HEK293 (cell line): Measurements from ENCODE around the gene SPIRE1.

Source experiments
- ATF2 ChIP-seq: fragments of 450-650 bp; formaldehyde crosslinking; IDR thresholded peaks from 2 replicates; pipeline ENCODE4 v1.5.1; 2016; ENCODE audit warnings: missing biosample characterization, missing genetic modification characterization, low read depth
- BCL11B ChIP-seq: fragments of 450-650 bp; formaldehyde crosslinking; IDR thresholded peaks from 2 replicates; pipeline ENCODE4 v1.5.1; 2016; ENCODE audit warnings: low read depth, missing biosample characterization, missing genetic modification characterization
- CTCF ChIP-seq: fragments of 450-650 bp; formaldehyde crosslinking; IDR thresholded peaks from 2 replicates; pipeline ENCODE4 v1.5.1; 2016; ENCODE audit warnings: missing biosample characterization, missing genetic modification characterization
- KLF7 ChIP-seq: fragments of 450-650 bp; formaldehyde crosslinking; IDR thresholded peaks from 2 replicates; pipeline ENCODE4 v1.5.1; 2016; ENCODE audit warnings: missing biosample characterization, missing genetic modification characterization, borderline replicate concordance
- YY1 ChIP-seq: fragments of 450-650 bp; formaldehyde crosslinking; IDR thresholded peaks from 2 replicates; pipeline ENCODE4 v1.5.1; 2018; ENCODE audit warnings: missing biosample characterization, missing genetic modification characterization
- ZBTB20 ChIP-seq: fragments of 450-650 bp; formaldehyde crosslinking; IDR thresholded peaks from 2 replicates; pipeline ENCODE4 v1.5.1; 2016; ENCODE audit warnings: missing biosample characterization, missing genetic modification characterization
- ZBTB21 ChIP-seq: fragments of 450-650 bp; formaldehyde crosslinking; IDR thresholded peaks from 2 replicates; pipeline ENCODE4 v1.5.1; 2017; ENCODE audit warnings: missing biosample characterization, missing genetic modification characterization
- ZNF114 ChIP-seq: fragments of 450-650 bp; formaldehyde crosslinking; IDR thresholded peaks from 2 replicates; pipeline ENCODE4 v1.5.0; 2017; ENCODE audit warnings: missing biosample characterization, missing genetic modification characterization
- ZNF239 ChIP-seq: fragments of 450-650 bp; formaldehyde crosslinking; IDR thresholded peaks from 2 replicates; pipeline ENCODE4 v1.5.1; 2016; ENCODE audit warnings: missing biosample characterization, missing genetic modification characterization
- ZNF248 ChIP-seq: fragments of 450-650 bp; formaldehyde crosslinking; IDR thresholded peaks from 2 replicates; pipeline ENCODE4 v1.5.1; 2017; ENCODE audit warnings: missing biosample characterization, missing genetic modification characterization
- ZNF394 ChIP-seq: fragments of 450-650 bp; formaldehyde crosslinking; IDR thresholded peaks from 2 replicates; pipeline ENCODE4 v1.5.1; 2016; ENCODE audit warnings: missing biosample characterization, missing genetic modification characterization, mild to moderate bottlenecking, moderate library complexity, borderline replicate concordance
- ZNF658 ChIP-seq: fragments of 450-650 bp; formaldehyde crosslinking; IDR thresholded peaks from 2 replicates; pipeline ENCODE4; 2016; ENCODE audit warnings: missing biosample characterization, missing genetic modification characterization
- ZSCAN18 ChIP-seq: fragments of 450-650 bp; formaldehyde crosslinking; IDR thresholded peaks from 2 replicates; pipeline ENCODE4 v1.5.1; 2016; ENCODE audit warnings: missing biosample characterization, missing genetic modification characterization
- ZSCAN30 ChIP-seq: fragments of 450-650 bp; IDR thresholded peaks from 2 replicates; pipeline ENCODE4 v1.5.1; 2018; ENCODE audit warnings: missing biosample characterization, mild to moderate bottlenecking, missing genetic modification characterization, moderate library complexity

GRCh38 chr18:12474876-12475275 lies 183.0 kb downstream of the SPIRE1 start:
- TF ChIP-seq CTCF = no peak
- no peak for TF ChIP-seq YY1 (tag by site-specific recombination)
- TF ChIP-seq ATF2 (tag by site-specific recombination) = no peak
- no peak for TF ChIP-seq KLF7
- no peak for TF ChIP-seq ZSCAN30 (tag by site-specific recombination)
- no peak for TF ChIP-seq ZNF114 (tag by site-specific recombination)
- no peak for TF ChIP-seq ZBTB21 (tag by site-specific recombination)
- no peak for TF ChIP-seq ZNF658 (tag by site-specific recombination)
- no peak for TF ChIP-seq BCL11B (tag by site-specific recombination)
- no peak for TF ChIP-seq ZBTB20
- no peak for TF ChIP-seq ZSCAN18
- no peak for TF ChIP-seq ZNF248 (tag by site-specific recombination)
- TF ChIP-seq ZNF394 (tag by site-specific recombination) = no peak
- no peak for TF ChIP-seq ZNF239 (tag by site-specific recombination)
